Testis (tissue), 2 donors: ENCODE data around the gene FILIP1L.

Experiments used
- CTCF ChIP-seq, 3 experiments: fragments of 450-650 bp in 2 of 3; fragments of 200-600 bp in 1 of 3; sonication (generic) in 1 of 3; IDR thresholded peaks; one replicate each; pipeline ENCODE4 v1.5.1; 2016 to 2019; ENCODE audit warnings: antibody characterized with exemption in 3 of 3, mild to moderate bottlenecking in 2 of 3, moderate library complexity in 1 of 3
- POLR2A ChIP-seq: fragments of 450-650 bp; IDR thresholded peaks from one replicate; pipeline ENCODE4 v1.6.1; 2017; ENCODE audit warnings: antibody characterized with exemption, mild to moderate bottlenecking, moderate library complexity

- TF ChIP-seq CTCF (IDR thresholded peaks at IDR 0.05) (no peak), POLR2A (no peak)
These were observed 14.3 kb upstream of the FILIP1L start for GRCh38 chr3:100128565-100128964.
